Stimulated activated CD8-positive, alpha-beta memory T cell treated with anti-CD3 and anti-CD28 coated beads, Interleukin-4, amount 100 ng/mL, for 24 hours (primary cell): ENCODE data around the gene SYCP2L.
"Not testable (repeated sequence)": the region's sequence is repeated elsewhere in the genome, so short reads cannot be mapped to it uniquely, and the experiment has no call there.

Source experiments
- DNase-seq: peaks from one replicate; pipeline ENCODE4 v3.0.0-alpha.2; 2020; ENCODE audit warnings: low read depth

Gene SYCP2L

GRCh38 chr6:10880366-10880765, 6.5 kb upstream of the SYCP2L start:
- DNase-seq = no peak

GRCh38 chr6:10882253-10882630, 4.6 kb upstream of the SYCP2L start:
- DNase-seq = not testable (repeated sequence)

DNA sequence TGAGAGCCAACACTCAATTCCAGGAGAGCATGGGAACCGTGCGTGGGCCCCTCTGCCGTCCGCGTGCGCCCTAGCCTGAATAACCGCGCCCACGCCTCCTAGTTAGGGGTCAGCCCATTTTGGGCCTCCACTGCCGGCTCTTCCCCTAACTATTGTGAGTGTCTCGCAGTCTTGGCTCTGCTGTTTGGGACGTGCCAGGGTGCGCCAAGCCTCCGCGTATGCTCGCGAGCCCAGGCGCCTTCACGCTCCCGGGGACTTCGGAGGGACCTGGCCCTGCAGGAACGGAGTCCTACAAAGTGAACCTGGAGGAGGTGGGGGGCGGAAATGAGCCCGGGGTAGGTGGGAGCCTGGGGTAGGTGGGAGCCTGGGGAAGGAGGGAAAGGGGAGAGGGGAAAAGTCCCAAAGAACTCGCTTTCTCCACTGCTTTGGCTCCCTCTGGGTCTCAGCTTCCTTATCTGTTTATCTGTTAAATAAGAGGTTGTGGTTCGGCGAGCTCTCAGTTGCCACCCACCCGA, 4.1 kb upstream of the SYCP2L start:
- DNase-seq = no peak

- no peak for DNase-seq
These were observed 3.3 kb upstream of the SYCP2L start for GRCh38 chr6:10883312-10884244.

GRCh38 chr6:10884245-10884972, 2.4 kb upstream of the SYCP2L start:
- DNase-seq = no peak

DNA sequence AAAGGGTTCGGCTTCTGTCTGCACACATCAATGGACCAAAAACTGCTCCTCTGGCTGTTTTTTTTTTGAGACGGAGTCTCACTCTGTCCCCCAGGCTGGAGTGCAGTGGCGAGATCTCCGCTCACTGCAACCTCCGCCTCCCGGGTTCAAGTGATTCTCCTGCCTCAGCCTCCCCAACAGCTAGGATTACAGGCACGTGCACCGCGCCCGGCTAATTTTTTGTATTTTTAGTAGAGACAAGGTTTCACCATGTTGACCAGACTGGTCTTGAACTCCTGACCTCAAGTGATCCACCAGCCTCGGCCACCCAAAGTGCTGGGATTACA, 524 bp upstream of the SYCP2L start:
- DNase-seq = not testable (repeated sequence)

- DNase-seq = no peak
These were observed 3.3 kb downstream of the SYCP2L start for GRCh38 chr6:10890151-10890550.

DNA sequence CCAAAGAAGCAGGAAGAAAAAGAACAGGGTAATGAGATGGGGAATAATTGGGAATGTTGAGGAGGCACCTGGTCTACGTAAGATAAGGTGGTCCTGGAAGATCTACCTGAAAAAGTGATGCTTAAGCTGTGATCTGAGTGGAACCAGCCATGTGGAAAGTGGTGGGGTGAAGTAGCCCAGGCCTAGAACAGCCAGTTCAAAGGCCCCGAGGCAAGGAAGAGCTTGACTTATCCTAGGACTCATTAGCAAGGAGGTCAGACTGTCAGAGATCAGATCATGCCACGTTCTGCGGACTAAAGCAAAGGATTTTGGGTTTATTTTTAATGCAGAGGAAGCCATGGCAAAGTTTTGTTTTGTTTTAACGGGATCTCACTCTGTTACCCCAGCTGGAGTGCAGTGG, 5.1 kb downstream of the SYCP2L start:
- no peak for DNase-seq

- no peak for DNase-seq
These were observed 8.1 kb downstream of the SYCP2L start for GRCh38 chr6:10894958-10895357.

DNA sequence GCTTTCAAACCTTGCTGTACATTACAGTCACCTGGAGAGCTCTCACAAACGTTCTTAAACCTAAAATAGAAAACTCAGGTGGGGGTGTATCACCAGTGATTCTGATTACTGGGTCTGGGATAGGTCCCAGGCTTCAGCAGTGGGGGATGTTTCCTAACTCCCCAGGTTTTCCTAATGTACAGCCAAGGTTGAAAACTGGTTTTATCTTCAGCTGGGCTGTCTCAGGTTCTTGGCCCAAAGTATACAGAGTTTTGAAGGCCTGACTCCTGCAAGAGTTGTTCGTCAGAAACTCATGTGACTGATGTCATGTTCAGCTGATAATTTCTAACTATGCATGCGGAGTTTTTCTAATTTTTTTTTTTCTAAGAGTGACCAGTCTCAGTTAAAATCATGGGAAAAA, 9.8 kb downstream of the SYCP2L start:
- DNase-seq = no peak

DNA sequence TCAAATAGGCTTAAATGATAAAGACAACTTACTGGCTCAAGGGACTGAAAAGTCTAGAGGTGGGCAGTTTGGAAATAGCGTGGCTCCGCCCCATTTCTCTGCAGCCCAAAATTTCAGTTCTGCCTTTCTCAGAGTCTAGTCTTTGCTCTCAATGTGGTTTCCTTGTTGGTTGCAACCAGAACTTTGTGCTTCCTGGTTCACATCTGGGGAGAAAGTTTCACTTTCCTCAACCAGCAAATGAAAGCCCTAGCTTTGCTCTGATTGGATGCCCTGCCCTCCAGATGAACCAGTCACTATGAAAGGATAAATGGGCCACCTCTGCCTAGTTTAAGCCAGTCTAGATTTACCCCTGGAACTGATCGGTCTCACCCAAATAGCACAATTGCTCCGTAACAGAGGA, 14.9 kb downstream of the SYCP2L start:
- no peak for DNase-seq

GRCh38 chr6:10904015-10904414, 17.2 kb downstream of the SYCP2L start:
- DNase-seq = no peak

GRCh38 chr6:10908228-10908627, 21.4 kb downstream of the SYCP2L start:
- no peak for DNase-seq

GRCh38 chr6:10919520-10919919, 32.7 kb downstream of the SYCP2L start:
- DNase-seq = not testable (repeated sequence)

DNA sequence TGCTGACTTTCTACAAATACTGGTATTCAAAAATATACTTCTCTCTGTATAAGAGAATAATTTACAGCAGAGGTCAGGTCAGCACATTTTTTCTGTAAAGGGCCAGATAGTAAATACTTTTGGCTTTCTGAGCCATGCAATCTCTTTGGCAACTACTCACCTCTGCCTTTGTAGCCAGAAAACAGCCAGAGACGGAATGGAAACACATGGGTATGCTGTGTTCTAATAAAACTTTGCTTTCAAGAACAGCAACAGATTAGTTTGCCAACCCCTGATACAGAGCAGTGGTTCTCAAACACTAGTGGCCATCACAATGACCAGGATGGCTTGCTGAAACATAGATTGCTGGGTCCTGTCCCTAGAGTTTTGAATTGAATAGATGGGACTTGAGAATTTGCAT, 46.3 kb downstream of the SYCP2L start:
- DNase-seq = no peak

DNA sequence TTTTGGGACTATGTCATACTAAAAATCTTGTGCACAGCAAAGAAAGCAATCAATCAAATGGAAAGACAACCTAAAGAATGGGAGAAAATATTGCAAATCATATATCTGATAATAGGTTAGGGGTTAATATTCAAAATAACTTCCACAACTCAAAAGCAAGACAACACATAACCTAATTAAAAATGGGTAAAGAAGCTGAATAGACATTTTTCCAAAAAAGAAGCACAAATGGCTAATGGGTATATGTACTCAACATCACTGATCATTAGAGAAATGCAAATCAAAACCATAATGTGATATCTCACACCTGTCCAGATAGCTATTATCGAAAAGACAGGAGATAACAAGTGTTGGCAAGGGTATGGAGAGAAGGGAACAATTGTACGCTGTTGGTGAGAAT, 53.0 kb downstream of the SYCP2L start:
- DNase-seq = no peak

DNA sequence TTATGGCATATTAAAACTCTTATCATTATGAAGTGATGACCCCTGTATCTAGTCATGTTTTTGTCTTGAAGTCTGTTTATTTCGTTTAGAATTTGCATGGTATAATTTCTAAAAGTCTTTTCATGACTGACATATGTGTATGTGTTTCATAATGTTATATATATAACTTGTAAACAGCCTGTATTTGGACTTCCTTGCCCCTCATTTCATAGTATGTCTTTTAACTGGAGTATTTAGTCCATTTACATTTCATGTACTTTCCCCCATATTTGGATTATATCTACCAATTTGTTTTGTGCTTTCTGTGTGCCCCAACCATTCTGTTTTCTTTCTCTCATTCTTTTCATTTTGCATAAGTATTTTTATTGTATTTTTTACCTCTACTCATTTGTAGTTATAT, 59.0 kb downstream of the SYCP2L start:
- DNase-seq = no peak

DNA sequence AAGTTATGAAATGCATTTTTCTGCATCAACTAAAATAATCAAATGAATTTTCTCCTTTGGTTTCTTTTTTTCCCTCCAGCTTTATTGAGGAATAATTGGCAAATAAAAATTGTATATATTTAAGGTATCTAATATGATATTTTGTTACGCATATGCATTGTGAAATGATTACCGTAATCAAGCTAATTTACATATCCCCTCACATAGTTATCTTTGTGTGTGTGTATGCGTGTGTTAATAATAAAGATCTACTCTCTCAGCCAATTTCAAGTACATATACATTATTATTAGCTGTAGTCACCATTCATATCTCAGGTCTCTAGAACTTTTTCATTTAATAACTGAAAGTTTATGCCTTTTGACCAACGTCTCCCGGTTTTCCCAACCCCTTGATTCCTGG, 61.1 kb downstream of the SYCP2L start:
- DNase-seq = no peak

- no peak for DNase-seq
These were observed 63.0 kb downstream of the SYCP2L start for GRCh38 chr6:10949579-10950490.

GRCh38 chr6:10951675-10952282, 64.9 kb downstream of the SYCP2L start:
- DNase-seq = no peak

- DNase-seq = peak; percentile 48
These were observed 67.7 kb downstream of the SYCP2L start for GRCh38 chr6:10954590-10955010.

DNA sequence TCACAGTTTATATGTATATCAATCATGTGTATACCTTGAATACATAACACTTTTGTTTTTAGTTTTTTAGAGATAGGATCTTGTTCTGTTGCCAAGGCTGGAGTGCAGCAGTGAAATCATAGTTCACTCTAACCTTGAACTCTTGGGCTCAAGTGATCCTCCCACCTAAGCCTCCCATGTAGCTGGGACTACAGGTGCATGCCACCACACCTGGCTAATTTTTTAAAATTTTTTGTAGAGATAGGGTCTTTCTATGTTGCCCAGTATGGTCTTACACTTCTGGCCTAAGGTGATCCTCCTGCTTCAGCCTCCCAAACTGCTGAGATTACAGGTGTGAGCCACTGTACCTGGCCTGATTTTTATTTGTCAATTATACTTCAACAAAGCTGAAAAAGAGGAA, 69.9 kb downstream of the SYCP2L start:
- no peak for DNase-seq
